ENCODE measurements around the gene GNAI2.

- TF ChIP-seq CTCF (optimal IDR thresholded peaks at IDR 0.05 in 1 of 3, IDR thresholded peaks at IDR 0.05 in 1 of 3, conservative IDR thresholded peaks at IDR 0.05 in 1 of 3; ENCODE audit: extremely low read depth in 1 of 3, insufficient read depth in 2 of 3, low read length in 3 of 3) (no peak), EZH2 (IDR thresholded peaks at IDR 0.05; ENCODE audit: low read length) (no peak)
These were observed 19.2 kb downstream of the GNAI2 start for GRCh38 chr3:50255251-50255615.
